Suprapubic skin (tissue), 3 donors: Measurements from ENCODE around the gene LYZL1.

ENCODE experiments used
- POLR2AphosphoS5 ChIP-seq, 3 donors: sonication (generic); formaldehyde crosslinking; IDR thresholded peaks; one replicate each; pipeline ENCODE4 v1.6.1; 2017; ENCODE audit warnings: antibody characterized with exemption in 3 of 3
- TF ChIP-seq, protein P1 (sequence below), 2 donors: fragments of 200-600 bp in 1 of 2; fragments of 450-650 bp in 1 of 2; sonication (generic) in 1 of 2; IDR thresholded peaks; one replicate each; pipeline ENCODE4 v1.5.1; 2016 to 2019; ENCODE audit warnings: antibody characterized with exemption in 2 of 2, mild to moderate bottlenecking in 1 of 2, moderate library complexity in 1 of 2

DNA sequence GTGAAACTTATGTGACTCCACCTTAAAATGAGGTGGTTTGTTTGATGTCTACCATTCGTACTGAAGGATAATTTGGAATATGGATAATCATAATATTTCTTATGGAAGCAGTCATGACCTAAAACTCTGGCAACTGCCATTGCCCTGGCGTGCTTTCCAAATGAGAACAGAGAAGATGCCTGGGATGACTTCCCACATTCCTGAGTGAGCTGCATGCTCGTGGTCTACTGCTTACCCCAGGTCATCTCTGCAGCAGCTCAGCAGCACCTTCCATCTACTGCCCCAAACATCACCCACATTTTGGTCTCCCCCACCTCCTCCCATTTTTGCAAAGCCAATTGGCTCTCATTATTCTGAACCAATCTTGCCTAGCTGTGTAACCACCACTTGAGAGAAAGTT, 40.1 kb downstream of the LYZL1 start:
- TF ChIP-seq, protein P1, sequence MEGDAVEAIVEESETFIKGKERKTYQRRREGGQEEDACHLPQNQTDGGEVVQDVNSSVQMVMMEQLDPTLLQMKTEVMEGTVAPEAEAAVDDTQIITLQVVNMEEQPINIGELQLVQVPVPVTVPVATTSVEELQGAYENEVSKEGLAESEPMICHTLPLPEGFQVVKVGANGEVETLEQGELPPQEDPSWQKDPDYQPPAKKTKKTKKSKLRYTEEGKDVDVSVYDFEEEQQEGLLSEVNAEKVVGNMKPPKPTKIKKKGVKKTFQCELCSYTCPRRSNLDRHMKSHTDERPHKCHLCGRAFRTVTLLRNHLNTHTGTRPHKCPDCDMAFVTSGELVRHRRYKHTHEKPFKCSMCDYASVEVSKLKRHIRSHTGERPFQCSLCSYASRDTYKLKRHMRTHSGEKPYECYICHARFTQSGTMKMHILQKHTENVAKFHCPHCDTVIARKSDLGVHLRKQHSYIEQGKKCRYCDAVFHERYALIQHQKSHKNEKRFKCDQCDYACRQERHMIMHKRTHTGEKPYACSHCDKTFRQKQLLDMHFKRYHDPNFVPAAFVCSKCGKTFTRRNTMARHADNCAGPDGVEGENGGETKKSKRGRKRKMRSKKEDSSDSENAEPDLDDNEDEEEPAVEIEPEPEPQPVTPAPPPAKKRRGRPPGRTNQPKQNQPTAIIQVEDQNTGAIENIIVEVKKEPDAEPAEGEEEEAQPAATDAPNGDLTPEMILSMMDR (IDR thresholded peaks at IDR 0.05), result no peak
- TF ChIP-seq POLR2AphosphoS5 (IDR thresholded peaks at IDR 0.05), result no peak
